ENCODE measurements around the gene CHRND. TPM values are rescaled to one million over a fixed set of nuclear protein-coding genes. Genes with fewer than 3 reads are reported as not detected.
"Not testable (repeated sequence)": the region's sequence is repeated elsewhere in the genome, so short reads cannot be mapped to it uniquely, and the experiment has no call there.

Gene CHRND
- total and polyA plus RNA-seq, 2 of the 13 experiments (the other 11 are each of a cell fraction or from before 2014, with no cell fraction given): 0.18 TPM; not detected in 1

- H3K4me3 ChIP-seq (replicated peaks in 1 of 3; ENCODE audit: insufficient read depth in 1 of 3, low read depth in 2 of 3, low read length in 3 of 3): no peak overlapping the region
- CTCF ChIA-PET (ENCODE audit: low intra/inter-chr PET ratio, low total read pairs): no interaction called here
- no peaks in the 10 kb centered on the region for H4K20me1 ChIP-seq (ENCODE audit: insufficient read depth, low read length)
- DNase-seq (ENCODE audit: low spot score): no peak
- no peak overlapping the region for H3K27ac ChIP-seq (ENCODE audit: extremely low read length, insufficient read depth, low read length)
- TF ChIP-seq FOXO4 (CRISPR knock-in tag; conservative IDR thresholded peaks at IDR 0.05) (0 out of 2 replicates have a peak, but pooled peaks have one; percentile 56), ZNF768 (CRISPR knock-in tag; IDR thresholded peaks at IDR 0.05) (peak; percentile 95), WIZ (CRISPR knock-in tag; IDR thresholded peaks at IDR 0.05) (no peak)
- peaks cover 20 to 69% of the 10 kb centered on the region in 2 experiments; a peak in 4 of 5 replicates for H3K27me3 ChIP-seq (ENCODE audit: control insufficient read depth in 1 of 2, insufficient read depth in 2 of 2, low read length in 2 of 2)
- POLR2A ChIA-PET: no interaction called here
- H3K9me3 ChIP-seq (ENCODE audit: low read length): no peaks in the 10 kb centered on the region
- H3K9ac ChIP-seq (ENCODE audit: insufficient read depth, low read depth, low read length): no peak overlapping the region
- H2AFZ ChIP-seq (ENCODE audit: low read length): no peak overlapping the region
- intact Hi-C loops (cut with micrococcal nuclease; ENCODE audit: unreplicated experiment) (no loop called here), in situ Hi-C loops (cut with HindIII; ENCODE audit: extremely low pct_ligation_motif_present, low pct_unique_long_range_greater_than_20kb) (no loop called here)
- no peak overlapping the region for H3K4me2 ChIP-seq (ENCODE audit: low read depth, low read length)
- no peak for ATAC-seq
- no peaks in the 10 kb centered on the region for H3K79me2 ChIP-seq (ENCODE audit: insufficient read depth, low read length)
- 26% methylated on average over 9 of the region's 9 CpGs for WGBS (ENCODE audit: low lambda C conversion rate)
- no TSS peak for BruUV-seq (replicated peaks)
- H3K4me1 ChIP-seq (ENCODE audit: insufficient read depth, low read length): peaks cover 18% of the 10 kb centered on the region; the same call in 1 of the 2 replicates
- no peak for FAIRE-seq
- no peaks in the 10 kb centered on the region for H3K36me3 ChIP-seq (replicated peaks in 1 of 2; ENCODE audit: control insufficient read depth in 1 of 2, insufficient read depth in 2 of 2, low read length in 2 of 2)
Measured at GRCh38 chr2:232530626-232531260, 4.8 kb downstream of the CHRND start.

GRCh38 chr2:232532419-232532818, 6.5 kb downstream of the CHRND start:
- DNase-seq (ENCODE audit: low spot score) (no peak), ATAC-seq (no peak), FAIRE-seq (no peak)
- POLR2A ChIA-PET: no interaction called here
- Histone ChIP-seq H4K20me1 (ENCODE audit: insufficient read depth, low read length) (no peaks in the 10 kb centered on the region), H2AFZ (ENCODE audit: low read length) (no peak overlapping the region), H3K9ac (ENCODE audit: insufficient read depth, low read depth, low read length) (no peak overlapping the region), H3K4me3 (replicated peaks in 1 of 3; ENCODE audit: insufficient read depth in 1 of 3, low read depth in 2 of 3, low read length in 3 of 3) (no peak overlapping the region), H3K4me1 (ENCODE audit: insufficient read depth, low read length) (peaks cover 11% of the 10 kb centered on the region; the same call in 1 of the 2 replicates), H3K4me2 (ENCODE audit: low read depth, low read length) (no peak overlapping the region), H3K9me3 (ENCODE audit: low read length) (peaks cover 7% of the 10 kb centered on the region), H3K27ac (ENCODE audit: extremely low read length, insufficient read depth, low read length) (no peak overlapping the region), H3K79me2 (ENCODE audit: insufficient read depth, low read length) (no peaks in the 10 kb centered on the region), H3K27me3 (ENCODE audit: control insufficient read depth in 1 of 2, insufficient read depth in 2 of 2, low read length in 2 of 2) (peaks cover 15 to 61% of the 10 kb centered on the region in 2 experiments; a peak in 4 of 5 replicates), H3K36me3 (replicated peaks in 1 of 2; ENCODE audit: control insufficient read depth in 1 of 2, insufficient read depth in 2 of 2, low read length in 2 of 2) (no peaks in the 10 kb centered on the region)
- in situ Hi-C loops (cut with HindIII; ENCODE audit: extremely low pct_ligation_motif_present, low pct_unique_long_range_greater_than_20kb): no loop called here
- 50% methylated on average over 9 of the region's 9 CpGs for WGBS (ENCODE audit: low lambda C conversion rate)
- CTCF ChIA-PET (ENCODE audit: low intra/inter-chr PET ratio, low total read pairs): no interaction called here
- intact Hi-C loops (cut with micrococcal nuclease; ENCODE audit: unreplicated experiment): no loop called here
- BruUV-seq (replicated peaks): no TSS peak
- no peak for TF ChIP-seq DRAP1 (CRISPR knock-in tag; IDR thresholded peaks at IDR 0.05)
- TF ChIP-seq SRSF4 (IDR thresholded peaks at IDR 0.05; ENCODE audit: low read depth, low read length, poor library complexity, severe bottlenecking): no peak
- peak; percentile 75 for TF ChIP-seq MNT (IDR thresholded peaks at IDR 0.05)

- H3K27ac ChIP-seq (ENCODE audit: extremely low read length, insufficient read depth, low read length); in situ Hi-C loops (cut with HindIII; ENCODE audit: extremely low pct_ligation_motif_present, low pct_unique_long_range_greater_than_20kb); intact Hi-C loops (cut with micrococcal nuclease; ENCODE audit: unreplicated experiment); ATAC-seq; FAIRE-seq; CTCF ChIA-PET (ENCODE audit: low intra/inter-chr PET ratio, low total read pairs); H3K4me1 ChIP-seq (ENCODE audit: insufficient read depth, low read length); H4K20me1 ChIP-seq (ENCODE audit: insufficient read depth, low read length); H3K9ac ChIP-seq (ENCODE audit: insufficient read depth, low read depth, low read length); H3K9me3 ChIP-seq (ENCODE audit: low read length); BruUV-seq (replicated peaks); POLR2A ChIA-PET; H3K4me3 ChIP-seq (replicated peaks in 1 of 3; ENCODE audit: insufficient read depth in 1 of 3, low read depth in 2 of 3, low read length in 3 of 3); H3K4me2 ChIP-seq (ENCODE audit: low read depth, low read length); H3K79me2 ChIP-seq (ENCODE audit: insufficient read depth, low read length); H3K36me3 ChIP-seq (replicated peaks in 1 of 2; ENCODE audit: control insufficient read depth in 1 of 2, insufficient read depth in 2 of 2, low read length in 2 of 2); H2AFZ ChIP-seq (ENCODE audit: low read length); DNase-seq (ENCODE audit: low spot score): not testable (repeated sequence)
- 39% methylated on average over 7 of the region's 7 CpGs for WGBS (ENCODE audit: low lambda C conversion rate)
- peaks cover 15 to 57% of the 10 kb centered on the region in 2 experiments; a peak in 4 of 5 replicates for H3K27me3 ChIP-seq (ENCODE audit: control insufficient read depth in 1 of 2, insufficient read depth in 2 of 2, low read length in 2 of 2)
Measured at GRCh38 chr2:232532821-232533220, 6.9 kb downstream of the CHRND start.
